Naive thymus-derived CD8-positive, alpha-beta T cell (primary cell): ENCODE data around the gene YPEL3. TPM values are rescaled to one million over a fixed set of nuclear protein-coding genes. Genes with fewer than 3 reads are reported as not detected.
A peak's percentile ranks its signal among the peaks of the same experiment; 100 is the strongest.
"Not testable (repeated sequence)": the region's sequence is repeated elsewhere in the genome, so short reads cannot be mapped to it uniquely, and the experiment has no call there.

Experiments
- ATAC-seq, 2 donors: fragments of 150-1000 bp; cut with Tn5 transposase in 1 of 2; sonication (Bioruptor Pico), chemical (Tn5 transposase) in 1 of 2; 1 replicate in 1 of 2; 2 replicates in 1 of 2; pipeline ENCODE4 v1.10.0; 2021; ENCODE audit warnings: mild to moderate bottlenecking in 2 of 2, moderate library complexity in 2 of 2
- POLR2A ChIA-PET: fragments of 350-600 bp; sonication (Branson Sonifier 250); formaldehyde crosslinking; loops from one replicate; lab custom pipeline; 2021; ENCODE audit warnings: antibody characterized with exemption; lab: Charles Lee
- DNase-seq, 10 donors: peaks; one replicate each; pipeline versions ENCODE4 v3.0.0 to v3.0.0-alpha.2; 2020 to 2022
- H3K27ac Mint-ChIP-seq, 10 donors: one replicate each; pipeline ENCODE4 v1.8.0; 2020 to 2022; ENCODE audit warnings: mild to moderate bottlenecking in 10 of 10, mixed read lengths in 10 of 10, moderate library complexity in 4 of 10, inconsistent platforms in 1 of 10
- H3K27me3 Mint-ChIP-seq, 5 donors: one replicate each; pipeline ENCODE4 v1.8.0; 2021 to 2022; ENCODE audit warnings: mixed read lengths in 5 of 5
- H3K36me3 Mint-ChIP-seq, 3 donors: one replicate each; pipeline ENCODE4 v1.8.0; 2020 to 2022; ENCODE audit warnings: mixed read lengths in 3 of 3, mild to moderate bottlenecking in 2 of 3, inconsistent platforms in 1 of 3
- H3K4me1 Mint-ChIP-seq, 4 donors: one replicate each; pipeline ENCODE4 v1.8.0; 2021 to 2022; ENCODE audit warnings: mixed read lengths in 4 of 4
- H3K4me3 Mint-ChIP-seq, 10 donors: one replicate each; pipeline ENCODE4 v1.8.0; 2020 to 2022; ENCODE audit warnings: mild to moderate bottlenecking in 10 of 10, mixed read lengths in 10 of 10, moderate library complexity in 6 of 10, inconsistent platforms in 1 of 10
- H3K9me3 Mint-ChIP-seq, 9 donors: one replicate each; pipeline ENCODE4 v1.8.0; 2020 to 2022; ENCODE audit warnings: mixed read lengths in 9 of 9, mild to moderate bottlenecking in 3 of 9, inconsistent platforms in 1 of 9, moderate library complexity in 1 of 9
- polyA plus RNA-seq, 3 donors: library from polyadenylated mRNA; unstranded; fragments of 300-500 nt; fragmentation: Illumina TruSeq; gene quantifications; one replicate each; pipeline ENCODE4 v1.2.3, GENCODE V29; 2021
- total RNA-seq, 8 experiments: library from RNA in 2 of 8; stranded (reverse) in 2 of 8; gene quantifications; one replicate each; pipeline ENCODE4 v1.2.3 and lab custom pipeline; 2021 to 2026

Gene YPEL3
- total and polyA plus RNA-seq, 5 experiments from 2014 or later, result 201 to 301 (median 254) TPM

DNA sequence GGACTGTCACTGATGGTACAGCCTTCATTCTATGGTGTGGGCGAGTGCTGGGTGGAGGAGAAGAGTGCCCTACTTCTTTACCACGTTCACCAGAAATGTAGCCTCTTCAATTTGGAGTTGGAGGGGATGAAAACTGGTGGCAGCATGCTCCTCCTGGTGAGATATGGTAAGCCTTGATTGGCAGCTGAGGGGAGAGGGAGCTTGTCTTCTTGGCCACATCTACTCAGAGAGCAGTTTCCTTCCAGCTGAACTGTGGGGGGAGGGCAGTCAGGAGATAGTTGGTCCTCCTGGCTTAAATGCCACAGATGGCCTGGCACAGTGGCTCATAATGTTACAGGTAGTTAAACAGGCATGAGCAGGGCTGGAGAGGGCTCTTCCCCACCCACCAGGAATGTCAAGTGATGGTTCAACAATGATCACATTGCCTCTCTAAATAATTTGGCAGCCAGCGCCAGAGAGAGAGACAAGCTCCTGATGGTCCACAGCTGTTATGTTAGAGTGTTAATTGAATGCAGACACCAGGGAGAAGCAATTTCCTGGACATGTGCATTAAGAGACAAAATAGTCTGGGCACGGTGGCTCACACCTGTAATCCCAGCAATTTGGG is 36.0 kb upstream of the YPEL3 start:
- ATAC-seq (no peak), DNase-seq (no peak)
- no peaks in the 10 kb centered on the region for H3K27me3 Mint-ChIP-seq
- H3K4me1 Mint-ChIP-seq, result peaks cover 0 to 9% (median 3%) of the 10 kb centered on the region in 4 donors
- H3K4me3 Mint-ChIP-seq, result peak overlapping the region in 1 of 10 donors; percentile 10
- H3K36me3 Mint-ChIP-seq, result no peaks in the 10 kb centered on the region
- H3K9me3 Mint-ChIP-seq, result peaks cover 0 to 8% (median 0%) of the 10 kb centered on the region in 9 donors
- peak overlapping the region in 3 of 10 donors; percentile 29 to 75 (median 46) for H3K27ac Mint-ChIP-seq
- POLR2A ChIA-PET, result interaction anchor here (1.0 to 4.2 kb wide), 2 partner anchors 9 to 54 kb away, joined by 3 to 22 read pairs; partner anchors contain the start of gene MAPK3

DNA sequence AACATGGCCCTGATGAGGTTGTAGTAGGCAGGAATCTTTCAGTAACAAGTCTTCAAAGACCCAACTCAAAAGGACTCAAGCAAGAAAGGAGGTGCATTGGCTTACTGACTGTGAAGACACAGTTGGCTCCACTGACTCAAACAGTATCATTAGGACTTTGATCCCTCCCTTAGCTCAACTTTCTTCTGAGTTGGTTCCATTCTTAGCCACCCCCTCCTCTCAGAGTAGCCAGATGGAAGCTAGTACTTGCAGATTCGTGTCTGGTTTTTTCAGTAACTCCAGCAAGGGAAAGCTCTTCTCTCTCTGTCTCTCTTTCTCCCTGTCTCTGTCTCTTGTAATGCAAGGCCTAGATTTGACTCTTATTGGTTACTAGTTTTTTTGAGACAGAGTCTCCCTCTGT is 32.0 kb upstream of the YPEL3 start:
- Mint-ChIP-seq H3K4me1 (peaks cover 0 to 11% (median 4%) of the 10 kb centered on the region in 4 donors), H3K9me3 (peaks cover 0 to 8% (median 0%) of the 10 kb centered on the region in 9 donors), H3K36me3 (no peaks in the 10 kb centered on the region), H3K27me3 (no peaks in the 10 kb centered on the region), H3K27ac (no peak overlapping the region), H3K4me3 (no peak overlapping the region)
- no peak for DNase-seq
- POLR2A ChIA-PET, result interaction anchor here (2.1 to 4.2 kb wide), 2 partner anchors 56 to 58 kb away, joined by 8 to 22 read pairs; partner anchors contain the start of gene CORO1A
- no peak for ATAC-seq

DNA sequence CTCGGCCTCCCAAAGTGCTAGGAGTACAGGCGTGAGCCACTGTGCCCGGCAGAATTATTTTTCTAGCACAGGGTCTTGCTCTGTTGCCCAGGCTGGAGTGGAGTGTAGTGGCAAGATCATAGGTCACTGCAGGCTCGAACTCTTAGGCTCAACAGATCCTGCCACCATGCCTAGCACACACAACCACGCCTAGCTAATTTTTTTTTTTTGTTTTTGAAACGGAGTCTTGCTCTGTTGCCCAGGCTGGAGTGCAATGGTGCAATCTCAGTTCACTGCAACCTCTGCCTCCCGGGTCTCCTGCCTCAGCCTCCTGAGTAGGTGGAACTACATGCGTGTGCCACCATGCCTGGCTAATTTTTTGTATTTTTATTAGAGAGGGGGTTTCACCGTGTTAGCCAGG is 29.7 kb upstream of the YPEL3 start:
- POLR2A ChIA-PET, result interaction anchor here (0.6 to 1.3 kb wide), 2 partner anchors 51 to 60 kb away, joined by 3 to 5 read pairs; partner anchors contain the start of gene ALDOA

DNA sequence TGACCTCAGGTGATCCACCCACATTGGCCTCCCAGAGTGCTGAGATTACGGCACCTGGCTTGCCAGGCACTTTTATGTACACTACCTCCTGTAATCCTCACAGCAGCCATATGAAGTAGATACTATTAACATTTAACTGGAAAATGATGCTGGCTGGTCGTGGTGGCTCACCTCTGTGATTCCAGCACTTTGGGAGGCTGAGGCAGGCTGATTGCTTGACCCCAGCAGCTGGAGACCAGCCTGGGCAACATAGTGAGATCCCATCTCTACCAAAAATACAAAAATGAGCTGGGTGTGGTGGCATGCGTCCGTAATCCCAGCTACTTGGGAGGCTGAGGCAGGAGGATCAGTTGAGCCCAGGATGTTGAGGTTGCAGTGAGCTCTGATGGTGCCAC is 29.0 kb upstream of the YPEL3 start:
- H3K4me1 Mint-ChIP-seq, result peaks cover 5 to 24% (median 24%) of the 10 kb centered on the region in 4 donors
- no peaks in the 10 kb centered on the region for H3K36me3 Mint-ChIP-seq
- H3K9me3 Mint-ChIP-seq, result no peaks in the 10 kb centered on the region
- peak overlapping the region in 1 of 10 donors; percentile 38 for H3K4me3 Mint-ChIP-seq
- POLR2A ChIA-PET, result interaction anchor here (0.6 to 2.5 kb wide), 3 partner anchors 12 to 60 kb away, joined by 5 to 42 read pairs (median 8); partner anchors contain the start of genes CORO1A and GDPD3
- no peak overlapping the region for H3K27ac Mint-ChIP-seq
- no peak for DNase-seq
- H3K27me3 Mint-ChIP-seq, result no peaks in the 10 kb centered on the region
- ATAC-seq, result no peak

More for the DNA sequence above, 29.7 kb upstream of the YPEL3 start:
- not testable (repeated sequence) for DNase-seq, ATAC-seq, H3K36me3 Mint-ChIP-seq, H3K9me3 Mint-ChIP-seq, H3K27me3 Mint-ChIP-seq
- Mint-ChIP-seq H3K27ac (peak overlapping the region in 1 of 10 donors; percentile 57), H3K4me1 (peaks cover 1 to 20% (median 18%) of the 10 kb centered on the region in 4 donors), H3K4me3 (peak overlapping the region in 1 of 10 donors; percentile 14)

DNA sequence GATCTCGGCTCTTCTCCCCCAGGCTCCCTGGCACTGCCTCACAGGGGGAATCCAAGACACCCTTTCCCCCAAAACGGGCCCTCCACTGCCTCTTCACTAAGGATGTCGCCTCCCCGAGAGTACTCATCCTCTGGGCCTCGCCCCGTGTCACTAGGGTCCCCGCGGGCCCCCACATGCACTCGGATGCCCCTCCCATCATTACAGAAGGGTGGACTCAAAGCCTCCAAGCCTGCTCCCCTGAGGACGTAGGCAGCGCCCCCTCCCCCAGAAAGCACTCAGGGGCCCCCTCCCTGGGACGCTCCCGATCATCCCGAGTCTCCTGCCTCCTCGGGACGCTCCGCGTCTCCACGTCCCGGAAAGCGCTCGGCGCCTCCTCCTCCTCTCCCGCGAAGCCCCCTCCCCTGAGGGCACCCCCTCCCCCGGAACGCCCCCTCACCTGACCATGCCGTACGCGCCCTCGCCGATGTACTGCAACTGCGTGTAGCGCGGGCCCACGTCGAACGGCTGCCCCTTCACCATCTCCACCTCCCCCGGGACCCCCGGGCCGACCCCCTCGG is 26.7 kb upstream of the YPEL3 start:
- Mint-ChIP-seq H3K27me3 (no peaks in the 10 kb centered on the region), H3K9me3 (no peaks in the 10 kb centered on the region), H3K27ac (peak overlapping the region; percentile 73 to 96 (median 83)), H3K4me1 (peaks cover 12 to 33% (median 32%) of the 10 kb centered on the region in 4 donors), H3K4me3 (peak overlapping the region; percentile 80 to 92 (median 86)), H3K36me3 (peaks cover 0 to 12% (median 0%) of the 10 kb centered on the region in 3 donors)
- DNase-seq, result peak in 4 of 10 donors; percentile 14 to 20 (median 17)
- peak; percentile 41 for ATAC-seq
- POLR2A ChIA-PET, result interaction anchor here (0.9 to 5.5 kb wide), 11 partner anchors 9 to 264 kb away, joined by 3 to 52 read pairs (median 8); partner anchors contain the start of genes ALDOA, CORO1A, GDPD3 and TBX6

DNA sequence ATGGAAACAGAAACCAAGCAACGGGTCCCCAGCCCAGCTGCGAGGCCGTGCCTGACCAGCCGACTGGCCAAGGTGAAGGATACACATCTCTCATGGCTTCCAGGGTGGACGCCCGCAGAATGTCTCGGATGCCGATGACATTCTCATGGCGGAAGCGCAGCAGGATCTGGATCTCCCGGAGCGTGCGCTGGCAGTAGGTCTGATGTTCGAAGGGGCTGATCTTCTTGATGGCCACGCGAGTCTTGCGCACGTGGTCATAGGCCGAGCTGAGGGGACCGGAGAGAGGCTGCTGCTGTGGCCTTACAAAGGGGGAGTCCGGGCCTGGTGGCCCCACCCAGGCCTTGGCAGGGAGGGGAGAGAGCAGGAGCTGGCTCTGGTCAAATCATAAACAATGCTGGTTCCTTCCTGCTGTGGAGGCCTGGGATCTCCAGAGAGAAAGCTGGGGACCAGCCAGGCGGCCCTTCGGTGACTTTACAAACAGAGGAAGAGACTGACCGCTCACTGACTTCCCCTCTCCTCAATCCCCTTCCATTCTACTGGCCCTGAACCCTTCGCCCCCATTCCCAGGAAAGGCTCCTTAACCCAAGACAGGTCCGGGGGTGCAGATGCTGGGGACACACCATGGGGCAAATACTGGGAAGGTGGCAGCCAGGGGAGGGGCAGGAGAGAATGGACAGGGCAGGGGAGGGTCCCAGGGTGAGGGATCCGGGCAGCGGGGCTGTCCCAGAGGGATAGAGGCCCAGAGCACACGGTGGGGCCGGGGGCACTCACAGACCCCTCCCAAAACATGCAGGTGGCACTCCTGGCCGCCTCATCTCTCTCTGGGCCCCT is 25.9 kb upstream of the YPEL3 start:
- H3K9me3 Mint-ChIP-seq, result no peaks in the 10 kb centered on the region
- no peaks in the 10 kb centered on the region for H3K27me3 Mint-ChIP-seq
- H3K36me3 Mint-ChIP-seq, result peaks cover 0 to 15% (median 1%) of the 10 kb centered on the region in 3 donors
- ATAC-seq (no peak), DNase-seq (no peak)
- H3K27ac Mint-ChIP-seq, result peak overlapping the region; percentile 73 to 93 (median 87)
- POLR2A ChIA-PET, result interaction anchor here (3.0 to 5.5 kb wide), 2 partner anchors 30 to 63 kb away, joined by 14 to 52 read pairs; partner anchors contain the start of genes CORO1A and TBX6
- peaks cover 12 to 33% (median 32%) of the 10 kb centered on the region in 4 donors for H3K4me1 Mint-ChIP-seq
- peak overlapping the region; percentile 80 to 92 (median 86) for H3K4me3 Mint-ChIP-seq

DNA sequence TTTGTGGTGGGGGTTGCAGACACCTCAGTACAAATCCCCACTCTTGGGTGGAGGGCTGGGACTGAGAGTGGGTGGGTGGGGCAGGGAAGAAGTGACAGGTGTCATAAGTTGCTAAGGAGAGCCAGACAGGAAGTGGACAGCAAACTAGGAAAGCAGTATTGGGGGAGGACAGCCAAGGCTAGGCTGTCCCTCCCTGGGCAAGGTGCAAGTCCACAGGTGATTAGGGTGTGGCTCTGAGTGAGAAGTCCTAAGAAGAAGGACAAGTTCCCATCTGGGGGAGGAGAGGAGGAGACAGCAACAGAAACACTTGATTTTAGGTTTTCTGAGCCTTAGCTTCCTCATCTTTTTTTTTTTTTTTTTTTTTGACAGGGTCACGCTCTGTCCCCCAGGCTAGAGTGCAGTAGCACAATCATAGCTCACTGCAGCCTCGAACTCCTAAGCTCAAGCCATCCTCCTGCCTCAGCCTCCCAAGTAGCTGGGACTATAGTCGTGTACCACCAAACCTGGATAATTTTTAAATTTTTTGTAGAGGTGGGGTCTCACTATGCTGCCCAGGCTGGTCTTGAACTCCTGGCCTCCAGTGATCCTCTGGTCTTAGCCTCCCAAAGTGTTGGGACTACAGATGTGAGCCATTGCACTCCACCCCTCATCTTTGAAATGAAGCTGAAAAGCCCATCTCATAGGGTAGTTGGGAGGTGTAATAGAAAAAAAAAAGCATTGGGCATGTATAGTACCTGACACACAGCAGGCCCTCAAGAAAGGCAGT is 24.5 kb upstream of the YPEL3 start:
- no peak for DNase-seq
- peaks cover 0 to 26% (median 4%) of the 10 kb centered on the region in 3 donors for H3K36me3 Mint-ChIP-seq
- H3K4me1 Mint-ChIP-seq, result peaks cover 12 to 36% (median 32%) of the 10 kb centered on the region in 4 donors
- no peaks in the 10 kb centered on the region for H3K27me3 Mint-ChIP-seq
- peak overlapping the region in 7 of 10 donors; percentile 26 to 68 (median 51) for H3K4me3 Mint-ChIP-seq
- peak overlapping the region; percentile 37 to 85 (median 69) for H3K27ac Mint-ChIP-seq
- no peaks in the 10 kb centered on the region for H3K9me3 Mint-ChIP-seq
- ATAC-seq, result no peak
- POLR2A ChIA-PET, result interaction anchor here (0.6 to 5.5 kb wide), 7 partner anchors 21 to 541 kb away, joined by 3 to 52 read pairs (median 6); partner anchors contain the start of genes ALDOA, CORO1A, PRR14 and TBX6

DNA sequence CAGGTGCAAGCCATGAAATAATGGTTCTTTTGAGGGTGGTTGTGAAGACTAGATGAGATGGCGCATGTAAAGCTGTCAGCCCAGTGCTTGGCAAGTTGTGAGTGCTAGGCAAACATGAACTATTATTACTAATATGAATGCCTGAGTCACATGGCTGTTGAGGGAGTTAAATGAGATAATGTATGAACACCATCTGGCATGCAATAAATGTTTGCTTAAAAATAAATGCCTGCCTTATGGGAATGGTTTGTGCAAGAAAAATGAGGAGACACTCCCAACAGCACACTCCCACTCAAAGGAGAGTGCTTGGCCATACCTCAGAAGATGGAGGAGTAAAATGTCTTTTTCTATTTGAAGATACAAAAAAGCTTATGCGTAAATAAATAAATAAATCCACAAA is 23.4 kb upstream of the YPEL3 start:
- no peaks in the 10 kb centered on the region for H3K27me3 Mint-ChIP-seq
- no peak overlapping the region for H3K4me3 Mint-ChIP-seq
- no peak for ATAC-seq
- no peak for DNase-seq
- H3K4me1 Mint-ChIP-seq, result peaks cover 12 to 43% (median 34%) of the 10 kb centered on the region in 4 donors
- peak overlapping the region in 5 of 10 donors; percentile 32 to 85 (median 49) for H3K27ac Mint-ChIP-seq
- no peaks in the 10 kb centered on the region for H3K9me3 Mint-ChIP-seq
- peaks cover 0 to 30% (median 4%) of the 10 kb centered on the region in 3 donors for H3K36me3 Mint-ChIP-seq
- POLR2A ChIA-PET, result interaction anchor here (3.0 to 5.5 kb wide), 2 partner anchors 27 to 65 kb away, joined by 14 to 52 read pairs; partner anchors contain the start of genes CORO1A and TBX6

DNA sequence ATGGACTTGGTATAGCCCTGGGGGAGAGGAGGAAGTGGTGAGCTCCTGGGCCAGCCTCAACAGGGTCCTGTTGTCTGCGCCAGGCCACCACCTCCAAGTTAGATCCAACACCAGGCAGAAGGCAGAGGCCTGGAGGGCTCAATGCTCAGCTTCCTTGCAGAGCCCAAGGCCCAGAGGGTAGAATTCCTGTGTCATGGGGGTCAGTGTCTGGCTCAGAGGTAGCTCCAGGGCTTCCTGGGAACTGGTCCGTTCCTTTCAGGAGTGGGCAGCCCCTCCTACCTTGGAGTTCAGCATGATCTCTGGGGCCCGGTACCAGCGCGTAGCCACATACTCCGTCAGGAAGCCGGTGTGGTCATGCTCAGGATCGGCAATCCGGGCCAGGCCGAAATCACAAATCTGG is 21.8 kb upstream of the YPEL3 start:
- no peaks in the 10 kb centered on the region for H3K9me3 Mint-ChIP-seq
- no peak overlapping the region for H3K27ac Mint-ChIP-seq
- POLR2A ChIA-PET, result interaction anchor here (0.6 to 5.5 kb wide), 7 partner anchors 14 to 278 kb away, joined by 3 to 52 read pairs (median 5); partner anchors contain the start of genes CORO1A and YPEL3
- no peaks in the 10 kb centered on the region for H3K27me3 Mint-ChIP-seq
- peaks cover 16 to 46% (median 41%) of the 10 kb centered on the region in 4 donors for H3K4me1 Mint-ChIP-seq
- no peak overlapping the region for H3K4me3 Mint-ChIP-seq
- DNase-seq (no peak), ATAC-seq (no peak)
- H3K36me3 Mint-ChIP-seq, result peaks cover 0 to 32% (median 4%) of the 10 kb centered on the region in 3 donors

DNA sequence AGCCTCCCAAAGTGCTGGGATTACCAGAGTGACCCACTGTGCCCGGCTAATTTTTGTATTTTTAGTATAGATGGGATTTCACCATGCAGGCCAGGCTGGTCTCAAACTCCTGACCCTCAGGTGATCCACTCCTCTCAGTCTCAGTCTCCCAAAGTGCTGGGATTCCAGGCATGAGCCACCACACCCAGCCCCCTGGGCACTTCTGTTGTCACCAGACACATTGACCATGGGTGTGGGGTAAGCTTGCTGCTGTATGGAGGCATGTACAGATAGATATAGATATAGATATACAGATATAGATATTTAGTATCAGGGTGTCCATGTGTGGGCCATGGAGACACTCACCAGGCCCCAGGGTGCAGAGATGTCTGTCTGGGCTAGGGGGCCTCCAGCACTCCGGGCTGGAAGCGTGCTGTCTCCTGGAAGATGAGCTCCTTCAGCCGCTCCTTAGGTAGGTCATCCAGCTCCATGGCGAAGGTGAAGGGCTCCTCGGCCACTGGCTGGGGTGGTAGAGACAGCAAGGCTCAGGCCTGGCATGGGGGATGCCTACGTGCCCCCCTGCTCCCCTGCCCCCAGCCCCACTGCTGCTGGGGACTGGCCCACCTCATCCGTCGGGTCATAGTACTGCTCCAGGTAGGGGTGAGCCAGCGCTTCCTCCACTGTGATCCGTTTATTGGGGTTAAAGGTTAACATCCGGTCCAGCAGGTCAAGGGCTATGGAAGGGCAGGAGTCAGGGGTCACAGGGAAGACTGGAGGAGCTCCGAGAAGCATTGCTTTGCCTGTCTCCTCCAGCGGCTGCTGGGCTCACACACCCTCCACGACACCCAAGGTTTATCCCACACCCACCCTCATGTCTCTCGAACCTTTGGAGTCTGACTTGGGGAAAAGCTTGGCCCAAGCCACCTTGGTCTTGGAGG is 20.5 kb upstream of the YPEL3 start:
- H3K36me3 Mint-ChIP-seq, result peaks cover 0 to 39% (median 4%) of the 10 kb centered on the region in 3 donors
- no peaks in the 10 kb centered on the region for H3K27me3 Mint-ChIP-seq
- POLR2A ChIA-PET, result interaction anchor here (0.7 to 5.5 kb wide), 5 partner anchors 14 to 378 kb away, joined by 3 to 52 read pairs (median 6); partner anchors contain the start of gene CORO1A
- peak overlapping the region in 4 of 10 donors; percentile 18 to 56 (median 46) for H3K27ac Mint-ChIP-seq
- DNase-seq, result no peak
- no peak for ATAC-seq
- H3K4me3 Mint-ChIP-seq, result no peak overlapping the region
- H3K4me1 Mint-ChIP-seq, result peaks cover 18 to 40% (median 31%) of the 10 kb centered on the region in 4 donors
- no peaks in the 10 kb centered on the region for H3K9me3 Mint-ChIP-seq
